Esophagus mucosa (tissue), 1 donor: ENCODE measurements around the gene PSG3. TPM values are rescaled to one million over a fixed set of nuclear protein-coding genes. Genes with fewer than 3 reads are reported as not detected.
"Not testable (repeated sequence)": the region's sequence is repeated elsewhere in the genome, so short reads cannot be mapped to it uniquely, and the experiment has no call there.

Experiments used
- ATAC-seq: fragments of 200-7000 bp; cut with Tn5 transposase; one replicate; pipeline ENCODE4 v1.9.1; 2020
- total RNA-seq: library from RNA; stranded (reverse); gene quantifications from one replicate; pipeline ENCODE4 v1.2.4, GENCODE V29; 2023
- donor health status: DM: yes; HTN: yes; CAD: no.

Gene PSG3
- not detected for total RNA-seq

GRCh38 chr19:42740381-42740780 lies at the start of gene PSG3:
PSG3 (minus strand) TSS chr19:42740481; CDS start chr19:42740384, 97 bp downstream.
- not testable (repeated sequence) for ATAC-seq

GRCh38 chr19:42788766-42789165 lies 48.5 kb upstream of the PSG3 start:
- ATAC-seq, result not testable (repeated sequence)

DNA sequence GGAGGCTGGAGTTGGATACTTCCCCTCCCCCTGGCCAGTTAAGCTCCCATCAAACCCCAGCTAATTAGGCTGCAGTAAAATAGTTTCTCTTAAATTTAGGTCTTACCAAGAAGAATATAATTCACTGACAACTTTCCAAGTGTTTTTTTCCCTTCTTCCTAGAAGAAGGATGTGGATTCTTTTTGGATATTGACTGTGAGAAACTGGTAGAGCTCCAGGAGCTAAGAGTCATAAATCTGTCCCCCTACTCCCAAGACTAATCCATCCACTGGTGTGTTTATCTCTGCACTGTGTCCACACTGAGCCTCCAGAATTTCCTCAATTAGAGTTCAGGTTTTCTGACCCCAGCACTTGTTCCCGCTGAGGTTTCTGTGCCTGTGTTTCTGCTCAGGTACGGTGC lies 47.5 kb upstream of the PSG3 start:
- not testable (repeated sequence) for ATAC-seq

- ATAC-seq, result not testable (repeated sequence)
These were observed 36.7 kb upstream of the PSG3 start for GRCh38 chr19:42776750-42777612.

- not testable (repeated sequence) for ATAC-seq
These were observed 34.4 kb upstream of the PSG3 start for GRCh38 chr19:42774510-42775158.

DNA sequence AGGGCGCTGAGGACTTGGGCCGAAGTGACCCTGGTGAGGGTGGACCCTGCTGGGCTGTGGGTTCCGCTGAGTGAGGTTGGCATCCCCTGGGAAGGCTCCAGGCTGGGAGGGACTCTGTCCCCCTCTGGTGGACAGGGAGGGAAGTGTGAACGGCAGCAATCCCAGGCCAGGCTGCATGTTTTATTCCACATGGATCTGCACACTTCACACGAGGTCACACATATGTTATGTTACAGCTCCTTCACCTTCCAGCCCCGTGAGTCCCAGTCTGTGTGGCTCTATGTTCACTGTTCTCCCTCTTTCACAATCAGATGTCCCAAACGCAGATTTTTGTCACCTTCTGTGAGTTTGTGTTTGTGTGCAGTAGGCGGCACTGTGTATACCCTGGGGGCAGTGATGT lies 27.0 kb upstream of the PSG3 start:
- ATAC-seq, result not testable (repeated sequence)

DNA sequence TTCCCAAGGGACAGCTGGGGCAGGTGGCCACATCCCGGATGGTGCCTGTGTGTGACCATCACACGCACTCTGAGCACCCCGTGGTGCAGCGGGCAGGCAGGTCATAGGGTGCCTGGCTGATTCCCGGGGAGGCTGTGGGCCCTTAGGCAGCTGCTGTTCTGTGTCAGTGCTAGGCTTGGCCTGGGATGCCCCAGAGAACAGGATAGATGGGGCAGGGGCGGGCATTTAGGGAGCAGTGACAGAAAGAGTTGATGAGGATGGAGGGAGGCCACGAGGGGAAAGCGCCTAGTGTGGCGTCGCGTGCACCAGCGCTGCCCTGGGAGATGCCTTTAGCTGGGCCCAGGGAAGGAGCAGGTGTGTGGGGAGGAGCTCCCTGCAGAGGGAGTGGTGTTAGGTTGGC lies 26.6 kb upstream of the PSG3 start:
- ATAC-seq, result not testable (repeated sequence)

- no peak for ATAC-seq
These were observed 24.6 kb upstream of the PSG3 start for GRCh38 chr19:42764836-42765235.

DNA sequence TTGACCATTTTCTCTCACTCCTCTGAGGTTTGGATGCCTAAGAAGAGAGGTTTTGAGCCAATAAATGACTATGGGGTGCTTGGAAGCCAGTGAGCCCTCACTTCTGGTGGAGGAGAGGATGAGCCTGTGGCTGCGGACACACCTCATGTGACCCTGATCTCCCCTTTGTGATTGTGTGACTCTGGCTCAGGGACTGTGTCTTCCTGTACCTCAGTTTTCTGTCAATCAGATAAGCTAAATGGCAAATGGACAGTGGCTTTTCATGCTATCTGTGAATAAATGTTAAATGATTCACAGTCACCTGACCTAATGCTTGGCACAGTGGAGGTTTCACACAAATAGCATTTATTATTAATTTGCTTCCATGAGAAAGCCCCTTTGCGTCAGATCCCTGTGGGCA lies 22.5 kb upstream of the PSG3 start:
- no peak for ATAC-seq

GRCh38 chr19:42761924-42762295 lies 21.6 kb upstream of the PSG3 start:
- ATAC-seq, result not testable (repeated sequence)

- not testable (repeated sequence) for ATAC-seq
These were observed 21.0 kb upstream of the PSG3 start for GRCh38 chr19:42760954-42761923.

DNA sequence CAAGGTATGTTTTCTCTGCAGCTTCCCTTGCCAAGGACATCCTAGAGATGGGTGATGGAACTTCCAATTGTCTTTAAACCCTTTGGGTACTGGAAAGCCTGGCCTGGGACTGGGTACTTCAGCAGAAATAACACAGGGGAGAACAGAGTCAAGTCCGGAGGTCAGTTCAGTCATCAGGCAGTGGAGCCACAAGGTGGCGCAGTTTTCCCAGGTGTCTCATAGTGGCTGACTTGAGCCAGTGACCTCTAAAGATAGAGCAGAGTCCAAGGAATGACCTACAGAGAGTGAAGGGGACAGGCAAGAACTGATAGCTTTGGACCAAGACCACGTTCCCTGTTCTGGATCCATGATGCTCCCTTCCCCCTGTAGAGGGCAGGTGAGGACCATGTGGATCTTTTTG lies 18.4 kb upstream of the PSG3 start:
- ATAC-seq, result not testable (repeated sequence)

DNA sequence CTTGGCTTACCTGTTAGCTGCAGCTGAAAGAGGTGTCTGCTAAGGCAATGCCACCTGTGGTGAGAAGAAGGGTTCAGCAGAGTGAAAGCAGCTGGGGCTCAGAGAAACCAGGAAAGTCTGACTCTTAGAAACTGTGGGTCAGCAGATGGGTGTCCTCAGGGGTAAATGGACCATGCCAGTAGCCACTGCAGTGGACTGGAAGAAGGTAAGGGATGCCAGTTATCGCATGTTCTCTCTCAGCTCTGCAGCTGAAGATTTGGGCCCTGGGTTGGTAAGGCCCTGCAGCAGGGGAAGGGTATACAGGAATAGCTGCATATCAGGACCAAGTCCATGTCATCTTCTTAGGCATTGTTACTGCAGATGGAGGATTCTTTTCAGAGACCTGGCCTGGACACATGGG lies 12.0 kb upstream of the PSG3 start:
- not testable (repeated sequence) for ATAC-seq

GRCh38 chr19:42741726-42742607 lies 1.7 kb upstream of the PSG3 start:
- ATAC-seq, result not testable (repeated sequence)

DNA sequence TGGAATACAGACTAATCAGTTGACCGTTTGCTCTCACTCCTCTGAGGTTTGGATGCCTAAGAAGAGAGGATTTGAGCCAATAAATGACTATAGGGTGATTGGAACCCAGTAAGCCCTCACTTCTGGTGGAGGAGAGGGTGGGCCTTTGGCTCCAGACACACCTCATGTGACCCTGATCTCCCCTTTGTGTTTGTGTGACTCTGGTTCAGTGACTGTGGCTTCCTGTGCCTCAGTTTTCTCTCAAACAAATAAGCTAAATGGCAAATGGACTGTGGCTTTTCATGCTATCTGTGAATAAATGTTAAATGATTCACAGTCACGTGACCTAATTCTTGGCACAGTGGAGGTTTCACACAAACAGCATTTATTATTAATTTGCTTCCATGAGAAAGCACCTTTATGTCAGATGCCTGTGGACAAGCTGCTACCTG lies 2.7 kb downstream of the PSG3 start:
- ATAC-seq, result not testable (repeated sequence)

GRCh38 chr19:42728341-42728740 lies 11.9 kb downstream of the PSG3 start:
- not testable (repeated sequence) for ATAC-seq

DNA sequence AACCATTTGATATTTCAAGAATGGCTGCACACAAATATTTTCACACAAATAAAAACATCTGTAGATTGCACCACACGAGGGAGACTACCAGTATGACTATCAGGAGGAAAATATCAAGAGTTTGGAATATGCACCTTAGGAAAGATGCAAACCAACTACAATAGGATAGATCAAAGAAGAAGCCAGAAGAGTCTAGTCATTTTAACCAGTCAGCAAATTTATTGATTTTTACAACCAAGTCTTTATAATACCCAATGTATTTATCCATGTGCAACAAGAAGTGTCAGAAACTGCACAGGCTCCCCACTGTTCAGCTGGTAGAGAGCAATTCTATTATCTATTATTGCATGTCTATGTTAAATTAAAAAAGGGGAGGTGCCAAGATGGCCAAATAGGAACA lies 26.3 kb downstream of the PSG3 start:
- ATAC-seq, result not testable (repeated sequence)

DNA sequence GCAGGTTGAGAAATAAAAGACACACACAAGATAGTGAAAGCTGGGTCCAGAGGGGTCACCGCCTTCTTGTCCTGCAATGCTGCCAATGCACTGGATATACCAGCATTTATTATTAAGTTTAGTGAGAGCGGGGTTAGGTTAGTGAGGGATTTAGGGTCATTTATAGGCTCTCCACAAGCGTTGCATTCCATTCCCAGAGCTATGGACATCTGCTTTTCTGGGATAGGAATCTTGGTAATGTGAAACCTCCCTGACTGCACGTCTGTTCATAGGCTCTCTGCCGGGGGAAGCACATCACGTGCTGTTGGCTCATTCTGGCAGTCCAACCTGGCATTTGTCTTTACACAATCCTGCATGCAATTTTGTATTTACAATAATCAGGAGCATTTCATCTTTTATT lies 27.5 kb downstream of the PSG3 start:
- ATAC-seq, result not testable (repeated sequence)

DNA sequence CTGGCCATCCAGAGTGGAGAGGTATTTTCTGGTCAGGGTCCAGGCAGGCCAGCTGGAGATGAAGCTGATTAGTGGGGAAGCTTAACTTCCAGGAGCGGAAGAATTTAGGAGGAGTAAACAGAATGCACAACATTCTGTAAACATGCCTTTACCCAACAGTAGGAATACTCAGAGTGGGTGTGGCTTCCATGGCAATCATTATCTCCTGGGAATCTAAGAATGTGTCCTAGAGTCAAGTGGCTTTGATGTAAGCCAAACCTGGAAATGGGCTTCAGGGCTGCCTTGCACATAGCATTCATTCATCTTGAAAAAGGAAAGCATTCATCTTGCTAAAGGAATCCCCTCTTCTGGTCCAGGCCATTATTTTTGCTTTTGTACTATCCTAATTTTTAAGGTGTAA lies 29.3 kb downstream of the PSG3 start:
- ATAC-seq, result not testable (repeated sequence)

GRCh38 chr19:42697884-42698283 lies 42.4 kb downstream of the PSG3 start:
- ATAC-seq, result no peak

- no peak for ATAC-seq
These were observed 44.3 kb downstream of the PSG3 start for GRCh38 chr19:42695811-42696503.
